Fibroblast of skin of back (primary cell): ENCODE results near the gene TRHDE.
"Not testable (repeated sequence)": the region's sequence is repeated elsewhere in the genome, so short reads cannot be mapped to it uniquely, and the experiment has no call there.

ENCODE experiments used
- DNase-seq: peaks from one replicate; pipeline ENCODE4 v3.0.0-alpha.2; 2013

Gene TRHDE

DNA sequence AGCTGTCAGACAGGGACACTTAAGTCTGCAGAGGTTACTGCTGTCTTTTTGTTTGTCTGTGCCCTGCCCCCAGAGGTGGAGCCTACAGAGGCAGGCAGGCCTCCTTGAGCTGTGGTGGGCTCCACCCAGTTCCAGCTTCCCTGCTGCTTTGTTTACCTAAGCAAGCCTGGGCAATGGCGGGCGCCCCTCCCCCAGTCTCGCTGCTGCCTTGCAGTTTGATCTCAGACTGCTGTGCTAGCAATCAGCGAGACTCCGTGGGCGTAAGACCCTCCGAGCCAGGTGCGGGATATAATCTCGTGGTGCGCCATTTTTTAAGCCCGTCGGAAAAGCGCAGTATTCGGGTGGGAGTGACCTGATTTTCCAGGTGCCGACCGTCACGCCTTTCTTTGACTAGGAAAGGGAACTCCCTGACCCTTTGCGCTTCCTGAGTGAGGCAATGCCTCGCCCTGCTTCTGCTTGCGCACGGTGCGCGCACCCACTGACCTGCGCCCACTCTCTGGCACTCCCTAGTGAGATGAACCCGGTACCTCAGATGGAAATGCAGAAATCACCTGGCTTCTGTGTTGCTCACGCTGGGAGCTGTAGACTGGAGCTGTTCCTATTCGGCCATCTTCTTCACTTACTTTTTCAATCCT lies 248.0 kb downstream of the TRHDE start:
- DNase-seq, result not testable (repeated sequence)

DNA sequence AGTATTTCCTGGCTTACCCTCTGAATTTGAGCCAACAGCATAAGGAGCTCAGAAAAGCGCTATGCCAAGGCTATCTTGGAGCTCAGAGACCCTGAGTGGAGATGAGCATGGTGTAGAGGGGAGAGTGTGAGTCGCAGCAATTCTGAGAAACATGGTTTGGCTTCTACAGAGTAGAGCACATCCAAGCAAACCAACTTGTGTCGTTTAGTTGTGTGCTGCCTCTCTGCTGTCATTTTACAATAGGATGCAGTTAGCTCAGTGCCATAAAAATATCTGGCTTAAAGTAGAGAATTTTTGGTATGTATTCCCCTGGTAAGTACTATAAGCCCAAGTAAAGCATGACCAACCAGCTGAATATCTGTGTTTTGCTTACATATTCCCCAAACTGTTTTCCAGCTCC lies 249.2 kb downstream of the TRHDE start:
- no peak for DNase-seq

DNA sequence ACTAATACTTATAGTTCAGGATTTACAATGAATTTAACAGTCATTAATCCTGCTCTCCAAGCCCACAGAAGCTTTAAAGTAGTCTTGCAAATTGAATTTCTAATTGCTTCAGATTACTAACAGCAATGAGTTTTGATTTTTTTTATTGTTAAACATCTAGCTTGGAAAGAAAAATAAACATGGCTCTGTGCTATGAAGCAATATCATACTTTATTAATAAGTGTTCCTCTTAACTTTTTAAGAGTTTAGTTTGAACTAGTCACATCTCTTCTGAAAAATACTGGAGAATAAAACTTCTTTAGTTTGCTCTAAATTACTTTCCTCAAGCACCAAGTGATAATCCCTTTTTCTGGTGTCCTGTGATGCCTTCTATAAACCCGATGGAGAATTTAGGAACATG lies 250.2 kb downstream of the TRHDE start:
- no peak for DNase-seq

DNA sequence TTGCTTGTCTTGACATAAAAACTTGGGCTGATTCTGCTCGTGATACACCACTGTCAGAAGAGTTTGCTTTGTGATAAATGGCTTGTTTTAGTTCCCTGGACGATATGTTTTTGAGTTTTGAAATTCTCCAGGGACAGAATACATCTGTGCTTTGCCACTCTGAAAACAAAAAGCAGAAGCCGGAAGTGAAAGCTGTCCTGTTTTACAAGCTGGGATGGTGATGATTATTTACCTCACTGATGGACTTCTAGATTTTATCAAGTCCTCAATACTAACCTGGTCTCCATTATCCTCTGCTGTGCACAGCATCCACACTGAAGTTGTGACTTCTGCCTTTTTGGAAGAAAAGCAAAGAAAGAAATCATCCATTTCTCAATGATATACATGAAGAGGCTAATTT lies 251.6 kb downstream of the TRHDE start:
- DNase-seq, result no peak

DNA sequence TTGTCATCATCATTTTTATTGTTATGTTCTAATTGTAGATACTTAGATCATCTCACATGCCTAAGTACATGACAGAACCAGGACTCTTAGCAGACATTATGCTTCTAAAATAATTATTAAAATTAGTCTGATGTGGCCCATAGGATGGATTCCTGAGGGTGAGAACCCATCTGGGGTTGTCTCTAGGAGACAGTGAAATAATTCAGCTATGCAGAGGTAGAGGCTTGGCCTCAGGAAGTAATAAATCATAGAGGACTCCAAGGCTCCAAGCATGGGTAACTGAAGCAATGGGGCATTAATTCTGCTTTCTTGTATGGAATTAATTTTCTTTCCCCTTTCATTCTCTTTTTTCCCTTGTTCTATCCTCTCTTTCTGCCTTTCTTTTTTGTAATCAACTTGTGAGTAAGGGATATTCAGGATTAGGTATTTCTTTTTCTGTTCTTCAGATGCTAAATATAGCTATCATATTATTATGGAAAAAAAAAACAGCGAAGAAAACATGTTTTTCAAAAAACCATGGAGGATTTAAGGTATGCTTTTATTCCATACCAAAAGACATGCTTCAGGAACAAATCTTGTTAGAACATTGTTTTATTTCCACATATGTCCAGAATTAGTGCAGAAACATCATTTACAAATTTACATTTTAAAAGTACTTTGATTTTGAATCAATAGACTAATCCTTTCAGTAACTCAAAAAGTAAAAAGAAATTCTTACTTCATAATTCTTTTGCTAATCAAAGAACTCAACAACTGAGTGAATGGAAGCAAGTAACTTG lies 263.2 kb downstream of the TRHDE start:
- no peak for DNase-seq

DNA sequence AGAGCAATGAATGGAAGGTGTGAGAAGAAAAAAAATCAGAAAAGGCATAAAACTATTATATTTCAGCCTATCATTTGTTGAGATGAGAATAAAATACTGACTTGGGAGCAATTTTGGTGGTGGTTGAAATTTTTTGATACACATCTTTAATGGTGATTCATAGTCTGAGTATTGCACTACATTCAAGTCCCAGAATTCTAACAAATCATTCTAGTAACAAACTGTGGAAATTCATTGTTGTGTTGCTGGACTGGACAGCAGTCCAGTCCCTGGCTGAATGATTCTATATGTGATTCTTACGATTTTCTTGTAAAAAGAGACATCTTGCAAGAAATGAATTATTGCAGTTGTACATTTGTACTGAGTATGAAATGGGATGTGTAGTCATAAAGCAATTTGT lies 268.6 kb downstream of the TRHDE start:
- peak; percentile 20 for DNase-seq

DNA sequence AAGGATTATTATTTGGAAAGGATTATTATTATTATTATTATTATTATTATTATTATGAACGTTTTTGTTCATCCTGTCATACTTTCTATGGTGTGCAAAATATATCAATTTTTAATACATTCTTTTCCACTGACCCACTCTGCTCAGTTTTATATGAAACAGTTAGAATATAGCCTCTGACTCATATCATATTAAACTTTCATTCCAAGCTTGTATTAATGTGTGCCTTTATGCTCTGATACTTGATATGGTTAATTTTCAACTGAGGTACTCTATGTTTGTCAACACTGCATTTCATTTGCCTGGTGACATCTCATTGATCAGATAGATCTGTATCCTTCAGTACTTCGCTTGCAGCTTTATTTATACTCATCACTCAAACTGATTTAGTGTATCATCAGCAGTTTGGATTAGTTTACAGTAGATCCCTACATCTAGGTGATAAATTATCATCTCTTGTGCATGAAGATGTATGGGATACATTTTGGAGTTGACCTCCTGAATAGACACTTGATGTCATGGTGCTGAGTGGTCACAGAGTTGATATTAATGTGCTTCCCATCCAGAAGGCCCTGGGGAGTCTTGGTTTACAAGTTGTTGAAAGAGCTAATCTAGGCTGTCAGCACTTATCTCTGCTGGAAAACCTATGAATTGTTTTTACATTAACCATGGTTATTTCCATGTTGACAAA lies 271.8 kb downstream of the TRHDE start:
- DNase-seq, result no peak

- peak; percentile 4 for DNase-seq
These were observed 273.9 kb downstream of the TRHDE start for GRCh38 chr12:72546106-72546505.

- DNase-seq, result no peak
These were observed 275.4 kb downstream of the TRHDE start for GRCh38 chr12:72547573-72547972.

DNA sequence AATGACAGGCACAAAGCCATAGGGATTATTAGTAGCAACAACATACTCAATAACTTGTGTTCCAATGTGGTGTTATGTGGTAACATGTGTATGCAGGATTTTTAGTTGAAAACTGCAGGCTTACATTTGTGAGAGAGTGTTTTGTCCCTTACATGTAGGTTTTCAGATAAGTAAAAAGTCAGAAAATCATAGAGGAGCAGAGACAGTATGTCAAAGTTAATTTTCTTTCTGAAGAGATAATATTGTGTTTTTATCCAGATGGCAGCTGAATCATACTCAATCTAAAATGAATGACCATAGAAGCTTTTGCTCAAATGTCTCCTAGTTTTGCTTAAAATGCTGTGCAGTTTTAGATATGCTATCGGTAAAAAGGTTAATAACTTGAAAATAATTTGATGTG lies 277.0 kb downstream of the TRHDE start:
- DNase-seq, result no peak

- no peak for DNase-seq
These were observed 288.0 kb downstream of the TRHDE start for GRCh38 chr12:72560003-72560769.

DNA sequence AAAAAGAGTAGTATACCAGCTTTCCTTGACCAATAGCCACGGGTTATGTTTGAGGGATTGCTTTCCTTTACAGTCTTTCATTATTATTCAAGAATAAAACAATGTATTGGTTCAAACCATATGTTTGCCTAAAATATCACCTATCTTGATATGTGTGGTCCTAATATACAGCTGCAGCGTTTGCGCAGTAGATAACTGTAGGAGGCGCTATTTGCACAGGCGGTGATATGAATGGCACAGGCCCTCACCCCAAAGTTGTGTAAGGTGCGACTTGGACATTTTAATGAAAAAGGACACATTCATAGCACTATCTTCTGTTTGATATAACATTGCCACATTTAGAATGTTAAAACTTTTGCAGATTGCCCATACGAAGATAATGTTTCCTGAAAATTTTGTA lies 298.4 kb downstream of the TRHDE start:
- no peak for DNase-seq

- no peak for DNase-seq
These were observed 302.0 kb downstream of the TRHDE start for GRCh38 chr12:72574138-72574537.

GRCh38 chr12:72578327-72578726 lies 306.2 kb downstream of the TRHDE start:
- DNase-seq, result no peak

GRCh38 chr12:72586456-72586855 lies 314.3 kb downstream of the TRHDE start:
- no peak for DNase-seq

- DNase-seq, result no peak
These were observed 330.4 kb downstream of the TRHDE start for GRCh38 chr12:72602581-72602980.

DNA sequence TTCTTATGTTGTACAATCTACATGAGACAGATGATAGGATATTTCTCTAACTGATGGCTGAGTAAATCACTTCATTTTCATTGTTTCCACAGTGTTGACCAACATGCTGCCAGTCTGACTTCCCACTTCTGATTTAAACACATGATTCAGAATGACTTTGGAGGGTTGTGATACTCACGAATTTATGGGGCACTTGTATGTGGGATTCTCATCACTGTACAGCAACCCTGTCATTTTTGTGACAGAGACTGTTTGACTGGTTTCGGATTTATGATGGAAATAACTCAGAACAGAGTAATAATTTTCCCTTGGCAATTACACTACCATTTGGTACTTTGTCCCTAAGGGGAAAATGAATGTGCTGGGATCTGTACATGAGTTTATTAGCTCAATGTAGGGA lies 333.8 kb downstream of the TRHDE start:
- DNase-seq, result no peak

GRCh38 chr12:72610342-72610741 lies 338.2 kb downstream of the TRHDE start:
- no peak for DNase-seq

- DNase-seq, result no peak
These were observed 338.7 kb downstream of the TRHDE start for GRCh38 chr12:72610854-72611358.

GRCh38 chr12:72612171-72612570 lies 340.0 kb downstream of the TRHDE start:
- no peak for DNase-seq

GRCh38 chr12:72618764-72619163 lies 346.6 kb downstream of the TRHDE start:
- no peak for DNase-seq

DNA sequence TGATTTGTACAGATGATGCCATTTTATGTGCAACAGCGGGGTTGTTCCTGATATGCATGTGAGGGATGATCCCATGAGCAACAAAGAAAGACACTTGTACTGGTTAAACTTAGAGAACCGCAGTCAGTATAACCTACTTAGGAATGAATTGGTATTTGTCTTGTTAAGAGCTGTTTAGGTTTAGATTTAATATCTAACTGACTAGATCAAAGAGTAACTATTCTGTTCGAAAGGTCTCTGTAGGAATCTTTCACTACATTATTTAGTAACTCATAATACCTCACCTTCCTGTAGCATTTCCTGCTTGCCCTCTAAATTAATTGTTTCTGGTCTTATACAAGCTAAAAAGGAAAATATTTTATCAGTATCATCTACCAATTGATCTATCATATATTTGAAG lies 350.4 kb downstream of the TRHDE start:
- DNase-seq, result no peak
